ENCODE data around the gene P2RY13.
A peak's percentile ranks its signal among the peaks of the same experiment; 100 is the strongest.

The P2RY13 gene

DNA sequence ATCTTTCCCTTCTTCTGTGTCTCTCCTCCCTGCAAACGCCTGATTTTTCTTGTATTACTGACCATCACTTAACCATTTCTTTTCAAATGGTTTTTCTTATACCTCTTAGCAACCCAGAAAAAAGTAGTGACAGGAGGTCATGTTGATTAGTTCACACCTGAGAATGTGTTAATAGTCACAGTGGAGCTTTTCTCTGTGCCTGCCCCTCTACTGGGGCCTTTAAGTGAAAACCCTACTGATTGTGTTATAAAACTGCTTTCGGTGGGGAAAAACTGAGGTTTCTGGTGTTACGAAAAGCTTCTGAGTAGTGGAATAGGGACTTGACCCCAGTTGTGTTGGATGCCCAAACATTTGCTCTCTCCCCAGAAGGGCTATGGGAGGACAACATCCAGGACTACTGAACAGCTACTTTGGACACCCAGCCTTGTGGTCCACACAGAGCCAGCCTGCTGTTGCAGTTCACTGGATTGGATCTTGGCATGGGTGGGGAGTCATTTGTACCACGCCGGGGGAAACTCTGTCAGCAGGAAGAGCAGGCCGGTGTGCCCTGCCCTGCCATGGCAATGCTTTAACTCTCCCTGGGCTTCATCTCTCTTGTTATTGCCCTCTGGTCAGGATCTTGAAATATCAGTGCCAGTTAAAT, 23.1 kb downstream of the P2RY13 start:
- Histone ChIP-seq H3K27me3 (ENCODE audit: insufficient read depth, low read length) (no peaks in the 10 kb centered on the region), H3K9ac (ENCODE audit: low read depth, low read length) (no peak overlapping the region), H3K4me1 (ENCODE audit: insufficient read depth, low read length) (peaks cover 34% of the 10 kb centered on the region), H3K9me3 (ENCODE audit: insufficient read depth, low read depth, low read length) (no peaks in the 10 kb centered on the region), H3K4me3 (ENCODE audit: low read length) (no peak overlapping the region), H3K36me3 (ENCODE audit: insufficient read depth, low read depth, low read length) (no peaks in the 10 kb centered on the region), H3K27ac (ENCODE audit: low read length) (no peak overlapping the region)

DNA sequence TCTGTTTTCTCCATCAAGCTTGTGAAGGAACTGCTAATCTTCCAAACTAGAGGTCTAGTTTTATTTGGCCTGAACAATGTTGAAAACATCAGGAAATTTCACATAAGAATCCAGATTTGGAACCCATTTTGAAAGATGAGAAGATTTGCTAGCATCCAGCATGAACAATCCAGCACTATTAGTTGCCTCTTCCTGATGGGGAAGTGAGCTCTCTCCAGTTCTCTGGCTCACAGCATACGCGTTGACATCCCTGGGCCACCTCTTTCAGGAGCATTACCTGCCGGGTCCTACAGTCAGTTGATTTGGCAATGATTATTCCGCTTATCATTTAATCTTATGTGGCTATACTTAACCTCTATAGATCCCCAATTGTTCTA, 23.6 kb downstream of the P2RY13 start:
- Histone ChIP-seq H3K9me3 (ENCODE audit: insufficient read depth, low read depth, low read length) (no peaks in the 10 kb centered on the region), H3K27me3 (ENCODE audit: insufficient read depth, low read length) (no peaks in the 10 kb centered on the region), H3K4me3 (ENCODE audit: low read length) (no peak overlapping the region), H3K36me3 (ENCODE audit: insufficient read depth, low read depth, low read length) (no peaks in the 10 kb centered on the region), H3K9ac (ENCODE audit: low read depth, low read length) (no peak overlapping the region), H3K27ac (ENCODE audit: low read length) (no peak overlapping the region), H3K4me1 (ENCODE audit: insufficient read depth, low read length) (peaks cover 34% of the 10 kb centered on the region)

DNA sequence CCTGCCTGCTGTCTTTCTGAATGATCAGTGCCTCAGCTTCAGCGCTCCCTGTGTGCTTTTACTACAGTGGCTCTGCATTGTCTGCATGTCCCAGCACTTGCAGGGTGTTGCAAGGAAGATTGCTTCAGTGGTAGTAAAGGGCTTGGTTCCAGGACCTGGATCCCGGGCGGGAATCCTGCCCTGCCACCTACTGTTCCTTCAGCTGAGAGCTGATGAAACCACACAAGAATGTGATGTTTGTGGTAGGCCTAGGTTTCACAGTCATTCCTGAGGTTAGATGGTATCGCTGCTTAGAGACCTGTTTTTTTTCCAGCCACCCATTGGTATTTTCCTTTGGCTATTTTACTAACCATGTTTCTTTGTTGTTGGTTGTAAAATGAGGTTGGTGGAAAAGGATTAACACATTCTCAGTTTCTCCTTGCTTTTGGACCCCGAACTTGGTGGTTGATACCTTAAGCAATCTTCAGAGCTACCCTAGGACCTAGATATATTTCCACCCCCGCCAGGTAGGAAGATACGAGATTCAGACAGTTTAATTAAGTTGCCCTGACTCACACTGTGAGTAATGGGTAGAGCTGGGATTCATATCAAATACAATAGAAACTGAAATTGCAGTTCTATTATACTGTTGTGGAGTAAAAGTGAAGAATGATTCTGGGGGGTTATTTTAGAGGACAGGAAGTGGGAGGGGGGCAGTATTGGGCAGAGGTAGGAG, 24.1 kb downstream of the P2RY13 start:
- H3K27ac ChIP-seq (ENCODE audit: low read length), result no peak overlapping the region

DNA sequence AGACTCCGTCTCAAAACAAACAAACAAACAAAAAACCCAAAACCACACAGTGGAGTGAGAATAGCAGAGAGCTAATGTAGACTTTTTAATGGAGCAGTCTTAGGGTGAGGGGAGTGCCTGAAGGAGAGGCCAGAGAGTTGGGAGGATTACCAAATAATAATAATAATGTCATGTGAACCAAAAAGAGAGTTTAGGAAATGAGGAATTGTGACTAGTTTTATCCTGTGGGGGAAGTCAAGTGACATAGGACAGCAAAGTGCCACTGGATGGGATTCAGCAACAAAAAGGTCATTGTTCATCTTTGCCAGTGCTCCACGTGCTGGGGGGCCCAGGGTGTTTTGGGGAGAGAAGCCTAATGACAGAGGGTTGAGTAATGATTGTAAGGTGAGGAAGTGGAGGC, 25.6 kb downstream of the P2RY13 start:
- H3K27me3 ChIP-seq (ENCODE audit: insufficient read depth, low read length), result no peaks in the 10 kb centered on the region
- no peak overlapping the region for H3K9ac ChIP-seq (ENCODE audit: low read depth, low read length)
- H3K36me3 ChIP-seq (ENCODE audit: insufficient read depth, low read depth, low read length), result no peaks in the 10 kb centered on the region
- no peak overlapping the region for H3K27ac ChIP-seq (ENCODE audit: low read length)
- no peak overlapping the region for H3K4me3 ChIP-seq (ENCODE audit: low read length)
- H3K9me3 ChIP-seq (ENCODE audit: insufficient read depth, low read depth, low read length), result no peaks in the 10 kb centered on the region
- peaks cover 34% of the 10 kb centered on the region for H3K4me1 ChIP-seq (ENCODE audit: insufficient read depth, low read length)

More for the DNA sequence above, 24.1 kb downstream of the P2RY13 start:
- no peaks in the 10 kb centered on the region for H3K27me3 ChIP-seq (ENCODE audit: insufficient read depth, low read length)
- no peaks in the 10 kb centered on the region for H3K36me3 ChIP-seq (ENCODE audit: insufficient read depth, low read depth, low read length)
- peaks cover 34% of the 10 kb centered on the region for H3K4me1 ChIP-seq (ENCODE audit: insufficient read depth, low read length)
- H3K9me3 ChIP-seq (ENCODE audit: insufficient read depth, low read depth, low read length), result no peaks in the 10 kb centered on the region
- 0 out of 2 replicates have a peak overlapping the region, but pooled peaks have one; percentile 16 for H3K4me3 ChIP-seq (ENCODE audit: low read length)
- H3K9ac ChIP-seq (ENCODE audit: low read depth, low read length), result peak overlapping the region; percentile 42; the same call in 1 of the 2 replicates

DNA sequence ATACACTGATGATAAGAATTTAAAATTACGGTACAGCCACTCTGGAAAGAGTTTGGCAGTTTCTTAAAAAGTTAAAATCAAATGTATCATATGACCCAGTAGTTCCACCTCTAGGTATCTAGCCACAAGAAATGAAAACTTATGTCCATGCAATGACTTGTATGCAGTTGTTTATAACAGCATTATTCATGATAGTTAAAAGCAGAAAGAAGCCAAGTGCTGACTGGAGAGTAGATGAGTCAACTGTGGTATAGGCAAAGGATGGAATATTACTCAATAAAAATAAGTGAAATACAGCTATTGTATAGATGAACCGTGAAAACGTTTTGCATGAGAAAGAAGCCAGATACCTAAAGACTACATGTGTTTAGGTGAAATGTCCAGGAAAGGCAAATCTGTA, 27.6 kb downstream of the P2RY13 start:
- Histone ChIP-seq H3K9me3 (ENCODE audit: insufficient read depth, low read depth, low read length) (no peaks in the 10 kb centered on the region), H3K4me1 (ENCODE audit: insufficient read depth, low read length) (peaks cover 27% of the 10 kb centered on the region), H3K27me3 (ENCODE audit: insufficient read depth, low read length) (no peaks in the 10 kb centered on the region), H3K36me3 (ENCODE audit: insufficient read depth, low read depth, low read length) (no peaks in the 10 kb centered on the region), H3K9ac (ENCODE audit: low read depth, low read length) (no peak overlapping the region), H3K27ac (ENCODE audit: low read length) (no peak overlapping the region), H3K4me3 (ENCODE audit: low read length) (no peak overlapping the region)

DNA sequence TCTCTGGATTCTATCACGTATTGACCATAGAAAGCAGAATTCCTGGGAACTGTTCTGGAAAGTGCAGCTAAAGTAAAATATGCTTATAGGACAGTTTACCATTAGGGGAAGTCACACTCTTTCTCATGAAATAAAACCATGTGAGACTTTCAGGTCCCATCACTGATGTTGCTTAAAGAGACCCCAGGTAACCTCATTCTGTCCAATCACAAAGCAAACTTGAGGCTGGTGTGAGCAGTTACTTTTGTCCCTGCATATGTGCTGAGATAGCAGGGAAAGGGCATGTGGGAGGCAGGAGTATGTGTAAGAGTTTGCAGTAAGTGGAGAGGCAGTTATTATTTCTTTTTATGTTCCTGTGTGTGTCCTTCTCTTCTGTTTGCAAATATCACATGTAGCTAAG, 28.8 kb downstream of the P2RY13 start:
- H3K9ac ChIP-seq (ENCODE audit: low read depth, low read length), result no peak overlapping the region
- no peaks in the 10 kb centered on the region for H3K9me3 ChIP-seq (ENCODE audit: insufficient read depth, low read depth, low read length)
- peaks cover 14% of the 10 kb centered on the region; the same call in 1 of the 2 replicates for H3K4me1 ChIP-seq (ENCODE audit: insufficient read depth, low read length)
- no peak overlapping the region for H3K4me3 ChIP-seq (ENCODE audit: low read length)
- no peaks in the 10 kb centered on the region for H3K36me3 ChIP-seq (ENCODE audit: insufficient read depth, low read depth, low read length)
- H3K27me3 ChIP-seq (ENCODE audit: insufficient read depth, low read length), result no peaks in the 10 kb centered on the region
- H3K27ac ChIP-seq (ENCODE audit: low read length), result no peak overlapping the region

DNA sequence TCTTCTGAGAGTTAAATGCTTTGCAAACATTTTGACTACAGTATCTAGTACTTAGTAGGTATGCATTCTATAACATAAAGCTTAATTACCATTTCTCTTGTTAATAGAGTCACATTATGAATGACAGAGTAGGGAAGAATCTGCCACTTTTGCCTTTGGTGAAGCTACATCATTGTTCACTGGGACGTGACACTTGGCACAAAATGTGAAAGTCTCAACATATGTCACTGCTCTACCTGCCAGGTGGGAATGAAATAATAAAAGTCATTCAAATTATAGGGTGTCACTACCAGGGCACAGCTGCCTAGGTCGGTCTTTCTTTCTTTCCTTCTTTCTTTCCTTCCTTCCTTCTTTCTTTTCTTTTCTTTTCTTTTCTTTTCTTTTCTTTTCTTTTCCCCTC, 30.3 kb downstream of the P2RY13 start:
- Histone ChIP-seq H3K27me3 (ENCODE audit: insufficient read depth, low read length) (no peaks in the 10 kb centered on the region), H3K4me3 (ENCODE audit: low read length) (no peak overlapping the region), H3K36me3 (ENCODE audit: insufficient read depth, low read depth, low read length) (no peaks in the 10 kb centered on the region), H3K9me3 (ENCODE audit: insufficient read depth, low read depth, low read length) (no peaks in the 10 kb centered on the region), H3K27ac (ENCODE audit: low read length) (no peak overlapping the region), H3K9ac (ENCODE audit: low read depth, low read length) (no peak overlapping the region), H3K4me1 (ENCODE audit: insufficient read depth, low read length) (peaks cover 3% of the 10 kb centered on the region; the same call in 1 of the 2 replicates)

DNA sequence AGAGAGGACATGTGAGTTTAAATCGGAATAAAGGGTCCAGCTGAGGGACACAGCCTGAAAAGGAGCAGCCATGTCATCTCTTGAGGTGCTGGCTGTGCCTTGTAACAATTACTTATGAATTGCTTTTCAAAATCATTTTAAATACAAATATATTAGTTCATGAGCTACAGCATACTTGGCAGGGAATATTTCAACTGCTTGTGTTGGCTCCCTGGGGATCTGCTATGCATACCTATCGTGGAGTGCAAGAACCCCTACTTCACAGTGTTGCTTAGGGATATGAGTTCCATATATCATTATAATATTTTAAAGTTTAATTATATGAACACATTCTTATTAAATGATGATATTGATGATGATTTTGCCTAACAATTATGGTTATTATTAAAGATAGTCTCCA, 31.9 kb downstream of the P2RY13 start:
- no peaks in the 10 kb centered on the region for H3K27me3 ChIP-seq (ENCODE audit: insufficient read depth, low read length)
- H3K4me1 ChIP-seq (ENCODE audit: insufficient read depth, low read length), result peaks cover 3% of the 10 kb centered on the region; the same call in 1 of the 2 replicates
- no peak overlapping the region for H3K27ac ChIP-seq (ENCODE audit: low read length)
- no peak overlapping the region for H3K4me3 ChIP-seq (ENCODE audit: low read length)
- H3K9me3 ChIP-seq (ENCODE audit: insufficient read depth, low read depth, low read length), result no peaks in the 10 kb centered on the region
- no peaks in the 10 kb centered on the region for H3K36me3 ChIP-seq (ENCODE audit: insufficient read depth, low read depth, low read length)
- no peak overlapping the region for H3K9ac ChIP-seq (ENCODE audit: low read depth, low read length)

DNA sequence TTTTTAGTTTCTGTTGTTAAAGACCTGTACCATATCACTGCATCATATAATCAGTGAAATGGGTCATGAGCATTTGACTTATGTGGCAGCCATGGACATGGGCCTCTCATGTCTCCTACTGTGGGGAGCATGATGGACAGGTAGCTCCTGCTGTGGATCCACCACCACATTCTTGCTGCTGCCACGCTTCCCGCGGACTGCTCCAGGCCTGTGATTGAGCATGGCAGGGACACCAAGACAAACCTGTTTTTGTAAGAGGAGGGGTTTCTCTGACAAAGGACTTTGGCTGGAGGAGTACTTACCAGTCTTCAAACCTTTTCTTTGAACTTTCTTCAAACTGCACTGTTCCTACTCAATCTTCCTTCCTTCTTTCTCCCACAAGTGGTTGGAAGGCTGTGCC, 33.1 kb downstream of the P2RY13 start:
- Histone ChIP-seq H3K9me3 (ENCODE audit: insufficient read depth, low read depth, low read length) (no peaks in the 10 kb centered on the region), H3K36me3 (ENCODE audit: insufficient read depth, low read depth, low read length) (no peaks in the 10 kb centered on the region), H3K9ac (ENCODE audit: low read depth, low read length) (no peak overlapping the region), H3K4me1 (ENCODE audit: insufficient read depth, low read length) (peaks cover 3% of the 10 kb centered on the region; the same call in 1 of the 2 replicates), H3K27me3 (ENCODE audit: insufficient read depth, low read length) (no peaks in the 10 kb centered on the region), H3K4me3 (ENCODE audit: low read length) (no peak overlapping the region), H3K27ac (ENCODE audit: low read length) (no peak overlapping the region)

DNA sequence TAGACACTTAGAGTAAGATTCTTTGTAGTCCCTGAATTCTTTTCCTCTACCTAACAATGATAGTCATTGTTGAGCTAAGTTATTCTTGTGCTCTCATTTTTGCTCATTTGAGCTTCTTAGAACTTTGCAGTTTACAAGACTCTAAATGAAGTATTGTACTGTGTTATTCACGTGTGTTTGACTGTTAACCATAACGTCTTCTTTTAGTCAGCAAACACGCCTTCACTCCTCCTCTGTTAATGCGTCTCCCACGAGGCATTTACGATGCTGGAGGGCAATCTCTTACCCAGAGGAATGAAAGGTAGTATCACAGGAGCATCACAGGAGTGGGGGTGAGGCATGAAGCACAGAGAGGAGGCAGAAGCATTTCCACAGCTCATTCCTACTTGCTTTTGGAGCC, 36.2 kb downstream of the P2RY13 start:
- H3K27ac ChIP-seq (ENCODE audit: low read length), result no peak overlapping the region
- H3K36me3 ChIP-seq (ENCODE audit: insufficient read depth, low read depth, low read length), result no peaks in the 10 kb centered on the region
- no peaks in the 10 kb centered on the region for H3K27me3 ChIP-seq (ENCODE audit: insufficient read depth, low read length)
- H3K9me3 ChIP-seq (ENCODE audit: insufficient read depth, low read depth, low read length), result no peaks in the 10 kb centered on the region
- H3K9ac ChIP-seq (ENCODE audit: low read depth, low read length), result no peak overlapping the region
- peaks cover 3% of the 10 kb centered on the region; the same call in 1 of the 2 replicates for H3K4me1 ChIP-seq (ENCODE audit: insufficient read depth, low read length)
- no peak overlapping the region for H3K4me3 ChIP-seq (ENCODE audit: low read length)

DNA sequence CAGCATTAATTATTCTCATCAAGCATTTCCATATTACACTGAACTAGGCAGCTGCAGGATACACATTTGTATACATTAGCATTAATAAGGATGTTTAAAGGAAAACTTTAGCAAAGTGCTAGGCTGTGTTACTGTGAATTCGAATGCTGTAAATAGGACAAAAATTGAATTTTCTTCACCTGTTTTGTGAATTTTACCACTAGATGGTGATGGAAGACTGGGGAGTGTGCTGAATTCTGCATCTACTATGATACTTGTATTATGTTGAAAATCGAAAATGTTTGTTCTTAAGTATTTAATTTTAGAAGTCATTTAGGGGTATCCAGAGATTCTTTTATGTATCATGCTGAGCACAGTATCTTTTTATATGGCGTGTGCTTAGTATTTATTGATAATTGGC, 38.7 kb downstream of the P2RY13 start:
- Histone ChIP-seq H3K4me1 (ENCODE audit: insufficient read depth, low read length) (no peaks in the 10 kb centered on the region), H3K27ac (ENCODE audit: low read length) (no peak overlapping the region), H3K9ac (ENCODE audit: low read depth, low read length) (no peak overlapping the region), H3K4me3 (ENCODE audit: low read length) (no peak overlapping the region), H3K36me3 (ENCODE audit: insufficient read depth, low read depth, low read length) (no peaks in the 10 kb centered on the region), H3K9me3 (ENCODE audit: insufficient read depth, low read depth, low read length) (no peaks in the 10 kb centered on the region), H3K27me3 (ENCODE audit: insufficient read depth, low read length) (no peaks in the 10 kb centered on the region)

DNA sequence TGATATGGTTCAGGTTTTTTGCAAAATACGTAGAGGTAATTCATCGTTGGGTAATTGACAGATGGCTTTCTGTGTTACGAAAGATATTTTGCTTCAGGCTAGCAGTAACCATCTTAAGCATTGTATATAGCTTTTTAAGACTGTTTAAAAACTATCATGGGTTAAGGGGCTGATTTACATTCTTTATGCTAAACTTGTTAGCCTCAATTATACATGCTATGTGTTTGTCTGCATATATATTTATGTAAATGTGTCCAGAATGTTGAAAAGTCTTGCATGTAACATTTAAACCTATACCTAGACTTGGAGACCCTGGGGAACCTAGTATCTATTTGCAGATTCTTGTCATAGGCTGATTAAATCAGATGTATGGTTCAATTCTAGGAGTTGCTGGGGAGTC, 39.9 kb downstream of the P2RY13 start:
- Histone ChIP-seq H3K9me3 (ENCODE audit: insufficient read depth, low read depth, low read length) (no peaks in the 10 kb centered on the region), H3K27ac (ENCODE audit: low read length) (no peak overlapping the region), H3K4me1 (ENCODE audit: insufficient read depth, low read length) (no peaks in the 10 kb centered on the region), H3K36me3 (ENCODE audit: insufficient read depth, low read depth, low read length) (no peaks in the 10 kb centered on the region), H3K4me3 (ENCODE audit: low read length) (no peak overlapping the region), H3K9ac (ENCODE audit: low read depth, low read length) (no peak overlapping the region), H3K27me3 (ENCODE audit: insufficient read depth, low read length) (no peaks in the 10 kb centered on the region)
